ENCODE measurements around the gene PSMB7.

PSMB7 gene

DNA sequence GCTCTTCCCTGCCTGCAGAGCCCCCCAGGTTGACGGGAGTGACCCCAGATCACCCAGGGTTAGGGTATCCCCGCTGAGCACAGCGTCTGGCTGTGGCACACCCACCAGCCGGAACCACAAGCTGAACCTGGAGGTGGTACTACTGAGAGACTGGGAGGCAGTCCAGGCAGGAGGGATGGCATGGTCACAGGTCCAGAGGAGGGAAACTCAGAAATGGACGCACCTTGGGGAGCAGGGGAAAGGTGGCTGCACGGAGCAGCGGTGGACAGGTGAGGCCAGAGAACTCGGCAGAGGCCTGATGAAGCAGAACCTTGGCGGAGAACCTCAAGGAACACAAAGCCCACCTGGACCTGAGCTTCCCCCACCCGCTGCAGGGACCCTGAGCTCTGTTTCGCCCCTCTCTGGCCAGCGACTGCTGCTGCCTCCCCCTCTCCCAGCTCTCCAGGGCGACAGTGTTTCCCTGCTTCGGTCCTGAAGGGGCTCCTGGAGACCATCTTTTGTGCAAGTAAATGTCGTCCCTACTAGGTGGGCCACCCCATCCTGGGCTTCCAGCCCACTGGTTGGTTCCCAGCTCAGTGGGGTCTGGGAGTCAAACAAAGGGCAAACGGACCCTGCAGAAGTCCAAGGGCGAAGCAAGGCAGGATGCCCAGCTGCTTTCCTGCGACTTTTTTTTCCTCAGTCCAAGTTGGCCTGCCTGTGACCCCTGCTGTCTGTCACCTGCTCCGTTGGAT lies 35.9 kb upstream of the PSMB7 start:
- TF ChIP-seq CTCF (conservative IDR thresholded peaks at IDR 0.05; ENCODE audit: low read depth, low read length) = no peak
- DNase-seq (ENCODE audit: low read depth) = no peak
- H3K4me3 ChIP-seq (ENCODE audit: low read length) = peak overlapping the region; percentile 22

DNA sequence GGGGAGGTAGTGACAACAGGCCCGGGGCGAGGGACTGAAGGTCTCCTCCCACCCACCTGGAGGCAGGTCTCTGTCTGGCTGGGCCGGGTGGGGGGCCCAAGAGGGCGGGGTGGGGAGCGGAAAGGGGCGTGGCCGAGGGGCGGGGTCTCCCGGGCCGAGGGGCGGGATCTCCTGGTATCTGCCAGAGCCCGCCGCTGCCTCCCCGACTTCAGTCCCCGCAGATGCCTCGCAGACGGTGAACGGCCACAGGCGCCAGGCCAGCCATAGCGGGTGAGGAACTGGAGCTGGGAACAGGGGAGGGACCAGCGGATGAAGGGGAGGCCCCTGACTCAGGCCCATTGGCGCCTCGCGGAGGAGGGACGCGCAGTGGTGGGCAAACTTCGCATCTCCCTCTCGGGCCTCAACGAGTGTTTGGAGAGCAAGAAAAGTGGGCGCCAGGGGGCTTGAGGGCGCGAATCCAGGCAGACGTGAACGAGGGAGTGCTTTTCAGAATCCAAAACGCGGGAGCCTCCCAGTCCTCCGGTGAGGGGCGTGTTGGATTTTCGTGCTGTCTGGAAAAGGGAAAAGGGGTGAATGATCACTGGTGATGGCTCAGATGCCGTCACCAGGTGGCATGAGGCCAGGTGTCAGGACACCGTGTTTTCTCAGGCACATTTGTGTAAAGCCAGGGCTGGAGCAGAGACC lies 35.1 kb upstream of the PSMB7 start, which contains the start of gene ADGRD2:
TSS of gene ADGRD2 (plus strand) at position 211 of the 684 bp plus-strand sequence. CDS start 1,216 bp downstream, outside the sequence.
- TF ChIP-seq CTCF (conservative IDR thresholded peaks at IDR 0.05; ENCODE audit: low read depth, low read length) = no peak
- DNase-seq (ENCODE audit: low read depth) = no peak
- H3K4me3 ChIP-seq (ENCODE audit: low read length) = peak within 1 kb of the TSS; percentile 22

GRCh38 chr9:124449381-124450151 lies 34.3 kb upstream of the PSMB7 start:
- DNase-seq (ENCODE audit: low read depth) = no peak
- no peak overlapping the region for H3K4me3 ChIP-seq (ENCODE audit: low read length)
- no peak for TF ChIP-seq CTCF (conservative IDR thresholded peaks at IDR 0.05; ENCODE audit: low read depth, low read length)

GRCh38 chr9:124448019-124448418 lies 32.8 kb upstream of the PSMB7 start:
- TF ChIP-seq CTCF (conservative IDR thresholded peaks at IDR 0.05; ENCODE audit: low read depth, low read length) = no peak
- H3K4me3 ChIP-seq (ENCODE audit: low read length) = no peak overlapping the region
- DNase-seq (ENCODE audit: low read depth) = no peak

DNA sequence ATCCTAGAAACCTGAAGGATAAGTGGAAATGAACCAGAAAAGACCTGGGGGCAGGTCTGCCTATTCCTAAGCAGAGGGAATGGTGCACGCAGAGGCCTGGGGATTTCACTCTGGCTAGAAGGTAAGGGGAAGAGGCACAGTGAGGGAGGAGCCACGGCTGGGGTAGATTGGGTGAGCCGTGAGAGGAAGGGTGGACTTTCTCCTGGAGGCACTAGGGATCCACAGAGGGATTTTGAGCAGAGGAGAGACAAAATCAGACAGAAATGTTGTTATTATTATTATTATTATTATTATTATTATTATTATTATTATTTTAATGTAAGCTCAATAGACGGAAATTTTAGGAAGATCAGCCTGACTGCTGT lies 32.0 kb upstream of the PSMB7 start:
- no peak overlapping the region for H3K4me3 ChIP-seq (ENCODE audit: low read length)
- DNase-seq (ENCODE audit: low read depth) = no peak
- TF ChIP-seq CTCF (conservative IDR thresholded peaks at IDR 0.05; ENCODE audit: low read depth, low read length) = no peak

DNA sequence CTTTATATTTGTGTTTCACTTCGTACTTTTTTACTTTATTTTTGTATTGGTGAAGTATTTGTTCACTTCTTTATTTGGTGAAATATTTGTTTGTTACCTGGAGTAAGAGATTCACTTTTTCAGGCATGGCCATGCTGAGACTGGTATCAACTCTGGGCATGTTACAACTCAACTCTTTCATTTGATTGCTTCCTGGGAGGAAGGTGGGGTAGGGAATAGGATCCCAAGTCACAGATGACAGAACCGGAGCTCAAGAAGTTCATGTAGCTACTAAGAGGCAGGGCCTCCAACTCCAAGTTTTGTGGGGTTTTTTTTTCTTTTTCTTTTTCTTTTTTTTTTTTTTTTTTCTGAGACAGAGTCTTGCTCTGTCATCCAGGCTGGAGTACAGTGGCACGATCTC lies 28.9 kb upstream of the PSMB7 start:
- DNase-seq (ENCODE audit: low read depth) = no peak
- H3K4me3 ChIP-seq (ENCODE audit: low read length) = no peak overlapping the region
- no peak for TF ChIP-seq CTCF (conservative IDR thresholded peaks at IDR 0.05; ENCODE audit: low read depth, low read length)
